ENCODE results near the gene UTP18.
"Not testable (repeated sequence)": the region's sequence is repeated elsewhere in the genome, so short reads cannot be mapped to it uniquely, and the experiment has no call there.

Gene UTP18

GRCh38 chr17:51258756-51259563, 1.4 kb upstream of the UTP18 start:
- DNase-seq (ENCODE audit: low read depth in 2 of 2) = no peak

DNA sequence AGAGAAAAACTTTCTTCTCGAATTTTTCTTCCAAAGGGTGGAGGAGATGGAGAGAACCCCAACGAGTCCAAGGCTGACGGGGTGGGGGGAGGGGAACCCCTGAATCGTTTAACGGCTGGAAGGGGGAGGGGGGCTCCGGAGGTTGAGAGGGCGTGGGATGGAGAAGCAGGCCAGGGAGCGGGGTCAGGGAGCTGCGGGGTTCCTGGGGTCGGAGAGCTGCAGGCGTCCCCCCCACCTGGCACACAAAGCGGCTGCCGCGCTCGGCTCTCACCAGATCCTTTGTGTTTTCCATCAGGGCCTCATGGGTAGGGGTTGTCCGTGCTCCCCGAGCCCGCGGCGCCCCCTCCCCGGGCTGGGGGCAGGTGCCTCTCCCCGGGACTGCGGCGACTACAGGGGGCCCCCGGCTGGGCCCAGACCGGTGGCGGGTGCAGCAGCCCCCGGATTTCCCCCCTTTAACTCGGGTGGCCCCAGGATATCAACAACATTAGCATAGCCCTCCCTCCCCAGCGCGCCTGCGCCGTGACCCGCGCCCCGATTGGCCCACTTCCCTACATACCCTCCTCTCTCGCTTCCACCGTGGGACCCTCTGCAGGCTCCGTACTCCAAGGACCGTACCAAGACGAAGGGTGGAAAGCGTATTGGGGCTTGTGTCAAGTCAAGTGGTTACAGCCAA, 646 bp upstream of the UTP18 start, which contains the start of gene MBTD1:
Gene MBTD1 (minus strand): TSS at position 486 of the 673 bp plus-strand sequence. CDS start 34,888 bp downstream, outside the sequence.
- peak; percentile 89 to 90 for DNase-seq (ENCODE audit: low read depth in 2 of 2)

DNA sequence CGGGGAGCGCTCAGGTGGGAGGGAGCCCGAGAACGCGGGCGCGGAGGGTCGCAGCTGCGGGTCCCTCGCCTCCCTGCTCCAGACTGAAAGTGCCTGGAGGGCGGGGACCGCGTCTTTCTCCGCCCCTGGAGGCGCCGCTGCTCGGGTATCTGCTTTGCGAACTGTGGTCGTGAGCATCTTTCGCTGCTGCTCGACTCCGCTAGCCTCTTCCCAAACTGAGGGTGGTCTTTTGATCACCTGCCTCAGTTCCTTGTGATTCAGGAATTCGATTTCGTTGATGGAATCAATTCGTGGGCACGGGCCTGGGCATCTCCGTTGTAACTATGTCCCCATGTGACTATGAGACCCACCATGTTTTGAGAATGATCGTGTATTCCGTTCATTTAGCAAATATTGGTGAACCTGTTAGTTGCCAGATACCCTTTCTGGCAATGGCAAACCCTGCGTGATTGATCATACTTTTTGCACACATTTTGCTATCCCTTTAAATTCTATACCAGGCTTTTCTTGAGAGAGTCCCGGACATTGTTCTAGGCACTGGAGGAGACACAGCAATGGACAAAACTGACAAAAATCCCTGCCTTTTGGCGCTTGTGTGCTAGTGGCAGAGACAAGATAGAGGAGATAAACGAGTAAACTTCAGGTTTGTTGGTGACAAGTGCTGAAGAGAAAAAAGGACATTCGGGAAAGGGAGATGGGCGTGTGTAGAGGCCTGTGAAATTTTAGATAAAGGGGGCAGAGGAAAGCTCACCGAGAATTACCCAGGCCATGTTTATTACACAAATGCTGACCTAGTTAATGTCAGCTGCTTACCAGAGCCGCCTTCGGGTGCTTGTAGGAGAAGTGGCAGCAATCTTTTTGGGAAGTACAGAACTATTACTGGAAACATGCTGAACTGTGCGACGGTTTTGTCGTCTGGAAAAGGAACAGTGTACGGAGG, 948 bp downstream of the UTP18 start:
- no peak for DNase-seq (ENCODE audit: low read depth in 2 of 2)

DNA sequence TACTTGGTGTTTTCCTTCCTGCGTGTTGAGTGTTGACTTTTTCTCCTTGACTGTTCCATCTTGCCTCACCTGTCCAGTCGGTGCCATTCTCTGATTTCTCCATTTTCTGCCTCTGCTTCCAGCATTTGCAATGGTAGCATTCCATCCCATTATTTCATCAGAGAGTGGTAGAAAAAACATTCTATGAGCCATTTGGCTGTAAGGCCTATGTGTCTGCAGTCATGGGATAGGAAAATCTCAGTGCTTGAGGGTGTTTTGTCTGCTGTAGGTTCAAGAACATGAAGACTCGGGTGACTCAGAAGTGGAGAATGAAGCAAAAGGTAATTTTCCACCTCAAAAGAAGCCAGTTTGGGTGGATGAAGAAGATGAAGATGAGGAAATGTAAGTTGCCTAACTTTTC, 2.7 kb downstream of the UTP18 start:
- DNase-seq (ENCODE audit: low read depth in 2 of 2) = no peak

DNA sequence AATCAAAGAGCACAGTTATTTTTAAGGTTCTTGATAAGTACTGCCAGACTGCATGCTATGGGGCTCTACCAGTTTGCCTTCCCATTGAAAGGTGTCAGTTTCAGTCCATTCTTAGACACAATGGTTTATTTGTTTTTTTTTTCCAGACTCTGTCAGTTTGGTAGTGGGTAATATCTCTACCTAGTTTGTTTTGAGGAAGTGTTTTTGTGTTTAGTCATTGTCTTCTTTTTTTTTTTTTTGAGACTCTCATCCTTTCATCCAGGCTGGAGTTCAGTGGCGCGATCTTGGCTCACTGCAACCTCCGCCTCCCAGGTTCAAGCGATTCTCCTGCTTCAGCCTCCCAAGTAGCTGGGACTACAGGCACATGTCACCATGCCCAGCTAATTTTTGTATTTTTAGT, 4.1 kb downstream of the UTP18 start:
- DNase-seq (ENCODE audit: low read depth in 2 of 2) = not testable (repeated sequence)

- DNase-seq (ENCODE audit: low read depth in 2 of 2) = no peak
Observed at GRCh38 chr17:51269991-51270390, 9.6 kb downstream of the UTP18 start.

- DNase-seq (ENCODE audit: low read depth in 2 of 2) = no peak
Observed at GRCh38 chr17:51270636-51271035, 10.3 kb downstream of the UTP18 start.

GRCh38 chr17:51272812-51273211, 12.5 kb downstream of the UTP18 start:
- DNase-seq (ENCODE audit: low read depth in 2 of 2) = no peak

GRCh38 chr17:51275381-51275780, 15.0 kb downstream of the UTP18 start:
- DNase-seq (ENCODE audit: low read depth in 2 of 2) = no peak

- DNase-seq (ENCODE audit: low read depth in 2 of 2) = no peak
Observed at GRCh38 chr17:51279183-51279582, 18.8 kb downstream of the UTP18 start.

- DNase-seq (ENCODE audit: low read depth in 2 of 2) = no peak
Observed at GRCh38 chr17:51287412-51287811, 27.1 kb downstream of the UTP18 start.

DNA sequence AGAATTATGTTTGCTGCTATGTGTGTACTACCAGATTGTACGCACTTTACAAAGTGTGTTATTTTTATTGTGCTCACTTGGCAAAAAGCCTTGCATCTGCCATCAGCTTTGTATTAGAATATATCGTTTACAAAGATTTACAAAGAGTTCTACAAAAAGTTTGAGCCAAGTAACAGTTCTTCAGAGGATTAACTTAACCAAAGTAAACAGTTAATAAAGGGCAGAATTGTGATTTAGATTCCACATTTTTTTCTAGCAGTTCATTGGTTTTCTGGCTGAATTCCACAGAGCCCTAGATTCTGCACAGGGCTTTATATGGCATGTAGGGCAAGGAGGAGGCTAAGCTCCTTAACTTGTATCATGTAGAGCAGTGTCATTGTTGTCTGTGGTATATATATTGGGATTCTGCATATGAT, 29.4 kb downstream of the UTP18 start:
- DNase-seq (ENCODE audit: low read depth in 2 of 2) = no peak

- not testable (repeated sequence) for DNase-seq (ENCODE audit: low read depth in 2 of 2)
Observed at GRCh38 chr17:51294338-51294737, 34.0 kb downstream of the UTP18 start.

- DNase-seq (ENCODE audit: low read depth in 2 of 2) = no peak
Observed at GRCh38 chr17:51298508-51299371, 38.4 kb downstream of the UTP18 start.

GRCh38 chr17:51299859-51300258, 39.5 kb downstream of the UTP18 start:
- no peak for DNase-seq (ENCODE audit: low read depth in 2 of 2)

DNA sequence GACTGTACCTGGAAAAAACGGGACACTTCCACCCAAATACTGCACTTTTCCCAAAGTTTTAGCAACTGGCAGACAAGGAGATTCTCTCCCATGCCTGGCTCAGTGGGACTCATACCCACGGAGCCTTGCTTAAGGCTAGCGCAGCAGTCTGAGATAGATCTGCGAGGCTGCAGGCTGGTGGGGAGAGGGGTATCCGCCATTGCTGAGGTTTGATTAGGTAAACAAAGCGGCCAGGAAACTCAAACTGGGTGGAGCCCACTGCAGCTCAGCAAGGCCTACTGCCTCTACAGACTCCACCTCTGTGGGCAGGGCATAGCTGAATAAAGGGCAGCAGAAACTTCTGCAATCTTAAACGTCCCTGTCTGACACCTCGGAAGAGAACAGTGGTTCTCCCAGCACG, 44.8 kb downstream of the UTP18 start:
- DNase-seq (ENCODE audit: low read depth in 2 of 2) = no peak

DNA sequence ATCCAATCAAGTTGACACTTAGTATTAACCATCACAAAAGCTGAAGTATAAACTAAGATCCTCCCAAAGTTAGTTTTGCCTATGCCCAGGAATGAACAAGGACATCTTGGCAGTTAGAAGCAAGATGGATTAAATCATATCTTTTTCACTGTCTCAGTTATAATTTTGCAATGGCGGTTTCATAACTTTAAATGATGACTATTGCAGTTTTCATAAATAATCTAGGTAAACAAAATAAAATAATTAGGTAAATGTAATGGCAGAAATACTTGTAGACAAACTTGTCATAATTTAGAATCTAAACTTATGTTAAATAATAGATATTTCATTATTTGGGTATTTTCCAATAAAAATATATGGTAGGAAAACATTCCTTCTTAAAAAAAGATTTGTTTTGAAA, 51.7 kb downstream of the UTP18 start:
- DNase-seq (ENCODE audit: low read depth in 2 of 2) = not testable (repeated sequence)

DNA sequence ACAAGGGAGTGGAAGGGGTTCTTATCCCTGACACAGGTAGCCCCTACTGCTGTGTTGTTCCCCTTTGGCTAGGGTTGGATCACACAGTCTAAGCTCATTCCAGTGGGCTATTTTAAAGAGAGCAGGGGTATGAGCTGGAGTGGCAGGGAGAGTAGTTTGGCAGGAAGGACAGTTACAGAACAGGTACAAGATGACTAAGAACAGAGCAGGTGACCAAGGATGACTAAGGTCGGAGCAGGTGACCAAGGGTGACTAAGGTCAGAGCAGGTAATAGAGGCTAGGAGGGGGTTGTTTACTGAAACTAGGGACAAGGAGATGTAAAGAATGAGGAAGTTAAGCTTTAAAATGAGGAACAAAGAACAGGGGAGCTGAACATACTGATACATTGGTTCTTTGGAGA, 58.8 kb downstream of the UTP18 start:
- no peak for DNase-seq (ENCODE audit: low read depth in 2 of 2)

- no peak for DNase-seq (ENCODE audit: low read depth in 2 of 2)
Observed at GRCh38 chr17:51322390-51323029, 62.2 kb downstream of the UTP18 start.

DNA sequence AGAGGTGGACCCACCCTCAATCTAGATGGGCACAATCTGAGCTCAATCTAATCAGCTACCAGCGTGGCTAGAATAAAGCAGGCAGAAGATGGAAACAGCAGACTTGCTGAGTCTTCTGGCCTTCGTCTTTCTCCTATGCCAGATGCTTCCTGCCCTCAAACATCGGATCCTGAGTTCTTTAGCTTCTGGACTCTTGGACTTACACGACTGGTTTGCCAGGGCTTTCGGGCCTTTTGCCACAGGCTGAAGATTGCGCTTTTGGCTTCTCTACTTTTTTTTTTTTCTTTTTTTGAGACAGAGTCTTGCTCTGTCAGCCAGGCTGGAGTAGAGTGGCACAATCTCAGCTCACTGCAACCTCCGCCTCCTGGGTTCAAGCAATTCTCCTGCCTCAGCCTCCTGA, 65.1 kb downstream of the UTP18 start:
- DNase-seq (ENCODE audit: low read depth in 2 of 2) = no peak

Data from stimulated activated CD8-positive, alpha-beta memory T cell treated with anti-CD3 and anti-CD28 coated beads, Interleukin-15, amount 100 ng/mL, for 48 hours (primary cell).